NCI-H1092 treated with DMSO at 0.1 percent for 48 hours (cell line): ENCODE measurements around the gene ACER2.
"Not testable (repeated sequence)": the region's sequence is repeated elsewhere in the genome, so short reads cannot be mapped to it uniquely, and the experiment has no call there.

Experiments used
- DNase-seq: peaks from one replicate; lab custom pipeline; 2025; lab: John Stamatoyannopoulos, UW

The ACER2 gene

GRCh38 chr9:19408693-19409400 is at the start of gene ACER2:
Gene ACER2 (plus strand): TSS chr9:19409009. CDS start chr9:19409085, 76 bp downstream.
- DNase-seq = peak; percentile 94

DNA sequence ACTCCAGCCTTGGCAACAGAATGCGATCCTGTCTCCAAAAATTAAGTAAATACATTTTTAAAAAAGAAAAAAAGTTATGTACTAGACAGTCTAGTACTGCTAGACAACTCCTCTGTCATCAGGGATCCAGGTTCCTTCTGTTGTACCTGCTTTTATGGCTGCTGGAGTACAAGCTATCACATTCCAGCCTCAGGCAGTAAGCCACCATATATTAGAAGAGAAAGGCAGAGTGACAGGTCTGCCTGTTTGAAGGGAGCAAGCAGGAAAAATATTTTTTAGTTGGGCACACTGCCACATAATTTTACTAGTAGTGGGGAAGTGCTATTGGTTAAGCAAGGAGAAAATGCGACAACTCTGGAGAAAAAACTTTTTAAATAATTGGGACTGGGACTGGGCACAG is 39.7 kb upstream of the ACER2 start:
- no peak for DNase-seq

GRCh38 chr9:19371942-19372341 is 36.9 kb upstream of the ACER2 start:
- no peak for DNase-seq

DNA sequence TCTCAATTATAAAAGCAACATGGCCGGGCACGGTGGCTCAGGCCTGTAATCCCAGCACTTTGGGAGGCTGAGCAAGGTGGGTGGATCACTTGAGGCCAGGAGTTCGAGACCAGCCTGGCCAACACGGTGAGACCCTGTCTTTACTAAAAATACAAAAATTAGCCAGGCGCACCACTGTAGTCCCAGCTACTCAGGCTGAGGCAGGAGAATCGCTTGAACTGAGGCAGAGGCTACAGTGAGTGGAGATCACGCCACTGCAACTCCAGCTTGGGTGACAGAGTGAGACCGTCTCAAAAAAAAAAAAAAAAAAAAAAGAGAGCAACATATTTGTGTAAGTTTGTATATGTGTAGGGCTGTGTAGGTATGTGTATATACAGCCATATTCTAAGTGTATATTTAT is 36.2 kb upstream of the ACER2 start:
- DNase-seq = no peak

DNA sequence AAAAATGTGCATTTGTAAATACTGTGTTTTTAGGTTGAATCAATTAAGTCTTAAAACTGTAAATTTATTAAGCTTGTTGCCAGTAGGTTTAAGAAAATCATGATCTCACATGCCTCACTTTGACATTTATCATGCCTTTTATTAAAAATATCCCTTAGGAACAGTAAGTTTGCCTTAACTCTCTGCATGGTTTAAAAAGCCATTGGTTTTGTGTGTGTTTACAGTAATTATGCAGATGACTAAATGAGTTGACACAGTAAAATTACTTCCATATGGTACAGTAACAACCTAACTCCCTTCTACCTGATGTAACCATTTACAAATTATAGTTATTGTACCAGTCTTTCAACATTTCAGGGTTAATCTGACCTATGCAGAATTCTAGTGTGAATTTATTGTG is 35.3 kb upstream of the ACER2 start:
- DNase-seq = no peak

- DNase-seq = no peak
These were observed 33.3 kb upstream of the ACER2 start for GRCh38 chr9:19375538-19375937.

- DNase-seq = no peak
These were observed 31.9 kb upstream of the ACER2 start for GRCh38 chr9:19376931-19377330.

GRCh38 chr9:19378164-19378563 is 30.6 kb upstream of the ACER2 start:
- DNase-seq = no peak

DNA sequence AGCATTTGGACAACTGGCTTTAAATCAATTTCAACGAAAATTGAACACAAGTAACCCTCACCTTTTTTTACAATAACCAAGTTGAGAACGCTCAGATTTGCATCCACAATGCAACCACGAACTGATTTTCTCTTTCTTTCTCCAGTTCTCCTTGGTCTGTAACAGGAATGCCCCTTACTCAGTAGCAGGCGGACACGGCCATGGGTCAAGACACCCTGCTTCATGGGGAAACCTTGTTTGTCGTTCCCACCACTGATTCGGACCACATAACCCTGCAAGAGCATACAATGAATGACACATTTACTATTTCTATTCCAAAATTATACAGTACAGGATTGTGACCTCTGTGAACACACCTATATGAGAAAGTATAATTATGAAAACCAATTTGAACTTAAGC is 30.2 kb upstream of the ACER2 start:
- DNase-seq = no peak

- DNase-seq = no peak
These were observed 29.5 kb upstream of the ACER2 start for GRCh38 chr9:19379283-19379682.

- DNase-seq = peak; percentile 77
These were observed 29.1 kb upstream of the ACER2 start for GRCh38 chr9:19379697-19380046.

GRCh38 chr9:19380826-19381075 is 28.1 kb upstream of the ACER2 start:
- no peak for DNase-seq

DNA sequence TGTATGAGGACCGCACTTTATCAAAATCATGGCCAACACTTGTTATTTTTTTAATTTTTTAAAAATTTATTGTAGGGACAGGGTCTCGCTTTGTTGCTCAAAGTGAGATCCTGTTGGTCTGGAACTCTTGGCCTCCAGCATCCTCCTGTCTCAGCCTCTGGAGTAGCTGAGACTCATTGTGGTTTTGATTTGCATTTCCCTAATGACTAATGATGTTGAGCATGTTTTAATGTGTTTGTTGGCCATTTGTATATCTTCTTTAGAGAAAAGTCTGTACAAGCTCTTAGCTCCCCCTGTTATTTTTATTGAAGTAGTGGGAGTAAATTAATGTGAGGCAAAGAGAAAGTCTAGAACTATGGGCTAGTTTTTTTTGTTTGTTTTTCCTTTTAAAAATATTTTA is 27.2 kb upstream of the ACER2 start:
- no peak for DNase-seq

- not testable (repeated sequence) for DNase-seq
These were observed 23.6 kb upstream of the ACER2 start for GRCh38 chr9:19385212-19385611.

- no peak for DNase-seq
These were observed 22.9 kb upstream of the ACER2 start for GRCh38 chr9:19385786-19386501.

GRCh38 chr9:19386502-19387044 is 22.2 kb upstream of the ACER2 start:
- no peak for DNase-seq

DNA sequence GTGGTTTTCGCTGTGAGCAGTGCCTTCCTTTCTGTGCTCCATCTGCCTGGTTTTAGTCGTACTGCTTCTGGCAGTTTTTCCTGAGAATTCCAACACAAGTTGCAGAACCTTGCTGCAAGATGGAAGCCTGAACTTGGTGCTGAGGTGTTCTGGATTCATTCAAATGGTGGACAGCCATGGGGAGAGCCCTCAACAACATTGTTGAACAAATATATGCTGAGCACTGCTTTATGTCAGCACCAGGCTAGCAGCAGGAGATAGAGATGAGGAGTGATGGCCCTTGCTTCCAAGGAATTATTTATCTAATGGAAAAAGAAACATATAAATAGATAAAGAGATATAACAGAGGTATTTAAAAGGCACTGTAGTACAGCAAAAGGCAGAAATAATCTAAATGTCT is 21.5 kb upstream of the ACER2 start:
- no peak for DNase-seq

- DNase-seq = not testable (repeated sequence)
These were observed 19.3 kb upstream of the ACER2 start for GRCh38 chr9:19389539-19389938.

DNA sequence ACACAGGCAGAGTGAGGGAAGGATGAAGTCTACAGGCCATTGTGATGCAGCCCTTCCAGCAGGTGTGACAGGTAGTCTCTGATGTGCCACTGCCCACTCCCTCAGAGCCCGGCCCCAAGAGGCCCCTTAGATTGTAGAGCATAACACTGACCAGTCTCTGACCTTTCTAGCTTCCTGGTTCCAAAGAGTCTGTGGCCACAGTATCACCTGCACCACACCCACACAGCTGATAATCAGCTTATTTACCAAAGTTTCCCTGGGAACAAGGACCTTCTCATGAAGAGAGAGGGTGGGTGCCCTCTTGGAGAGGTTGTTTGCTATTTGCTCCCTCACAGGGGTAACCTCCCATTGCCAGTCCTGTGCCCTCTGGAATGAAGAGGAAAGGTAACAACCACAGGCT is 11.0 kb upstream of the ACER2 start:
- no peak for DNase-seq

GRCh38 chr9:19403231-19403630 is 5.6 kb upstream of the ACER2 start:
- not testable (repeated sequence) for DNase-seq

DNA sequence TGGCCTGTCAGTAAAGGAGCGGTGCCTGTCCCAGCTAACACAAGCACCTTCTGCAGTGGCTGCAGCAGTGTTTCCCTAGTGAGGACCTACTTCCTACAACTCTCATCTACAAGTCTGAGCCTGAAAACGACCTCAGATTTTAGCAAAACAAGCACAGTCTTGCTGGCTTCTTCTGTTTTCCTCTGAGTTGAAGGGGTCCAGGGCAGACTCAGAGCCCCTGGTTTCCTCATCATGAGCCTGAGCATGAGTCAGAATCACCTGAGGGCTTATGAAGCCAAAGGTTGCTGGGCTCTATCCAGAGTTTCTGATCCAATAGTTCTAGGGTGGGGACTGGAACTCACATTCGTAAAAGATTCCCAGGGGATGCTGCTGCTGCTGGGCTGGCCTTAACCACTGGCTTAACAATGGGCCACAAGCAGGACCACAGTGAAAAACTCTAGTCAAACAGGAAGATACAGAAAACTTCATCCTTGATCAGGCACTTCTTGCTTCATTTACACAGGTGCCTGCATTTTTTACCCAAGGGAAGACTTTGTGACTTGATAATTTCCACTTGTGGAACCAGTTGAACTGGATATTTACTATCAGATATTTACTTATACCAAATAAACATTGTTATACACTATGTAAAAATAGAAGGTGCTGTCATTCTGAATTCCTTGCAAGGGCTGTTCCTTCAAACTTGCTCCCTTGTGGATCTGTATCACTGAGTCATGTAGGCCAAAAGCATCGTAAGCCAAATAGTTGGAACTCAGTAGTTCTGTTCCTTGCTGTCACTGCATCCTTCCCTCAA is 4.3 kb upstream of the ACER2 start:
- no peak for DNase-seq

DNA sequence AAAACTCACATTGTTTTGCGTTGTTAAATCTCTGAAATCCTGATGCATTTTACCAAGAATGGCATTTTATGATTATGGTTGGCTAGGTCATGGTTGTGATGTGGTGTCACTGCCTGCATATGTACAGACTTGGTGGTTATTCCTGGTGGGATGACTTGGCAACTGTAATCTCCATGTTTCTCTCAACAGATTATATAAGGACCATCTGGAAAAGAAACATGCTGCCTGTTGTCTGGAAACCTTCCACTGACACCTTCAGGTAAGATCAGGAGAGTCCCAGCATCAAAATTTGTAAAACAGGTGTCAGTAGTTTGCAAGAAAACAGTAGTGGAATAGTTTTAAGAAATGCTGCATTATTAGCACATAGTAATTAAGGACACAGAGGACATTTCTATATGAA is 3.0 kb upstream of the ACER2 start:
- DNase-seq = no peak

DNA sequence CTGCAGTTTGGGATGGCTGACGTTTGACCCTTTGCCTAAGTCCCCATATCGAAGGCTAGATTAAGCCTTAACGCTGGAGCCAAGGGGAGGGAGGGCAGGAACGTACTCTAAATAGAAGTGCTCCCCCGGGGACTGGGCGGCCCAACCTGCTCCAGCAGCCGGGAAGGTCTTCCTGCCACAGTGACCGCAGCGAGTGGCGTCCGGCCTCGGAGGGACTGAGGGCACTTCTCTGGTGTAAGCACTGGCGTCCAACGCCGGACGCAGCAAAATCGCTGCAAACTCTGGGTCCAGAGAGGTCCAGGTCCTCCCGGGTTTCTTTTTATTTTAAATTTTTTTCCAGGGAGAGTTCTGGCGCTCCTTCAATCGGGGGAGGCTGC is 505 bp upstream of the ACER2 start:
- no peak for DNase-seq
